DMS53 treated with DMSO at 0.1 percent for 48 hours (cell line): ENCODE results near the gene SLC9C2.

Source experiments
- DNase-seq: peaks from one replicate; lab custom pipeline; 2025; ENCODE audit not compliant: unreplicated experiment; lab: John Stamatoyannopoulos, UW

SLC9C2 gene

DNA sequence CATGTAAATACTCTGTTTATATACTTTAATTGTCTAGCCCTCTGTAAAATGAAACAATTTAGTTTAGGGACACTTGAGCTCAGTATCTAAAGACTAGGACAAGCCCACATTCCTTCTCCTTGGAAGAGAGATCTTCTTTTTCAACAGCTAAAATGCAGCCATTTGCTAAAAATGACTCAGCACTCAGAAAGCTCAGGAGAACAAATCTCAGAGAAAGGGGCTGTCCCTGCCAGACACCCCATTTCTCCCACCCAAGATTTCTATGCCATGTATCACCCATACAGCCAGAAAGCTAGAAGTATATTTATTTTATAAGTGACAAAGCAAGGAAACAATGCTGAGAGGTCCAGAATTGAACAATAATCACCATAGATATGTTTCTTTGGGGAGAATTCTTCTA lies 148.9 kb downstream of the SLC9C2 start:
- DNase-seq, result no peak

DNA sequence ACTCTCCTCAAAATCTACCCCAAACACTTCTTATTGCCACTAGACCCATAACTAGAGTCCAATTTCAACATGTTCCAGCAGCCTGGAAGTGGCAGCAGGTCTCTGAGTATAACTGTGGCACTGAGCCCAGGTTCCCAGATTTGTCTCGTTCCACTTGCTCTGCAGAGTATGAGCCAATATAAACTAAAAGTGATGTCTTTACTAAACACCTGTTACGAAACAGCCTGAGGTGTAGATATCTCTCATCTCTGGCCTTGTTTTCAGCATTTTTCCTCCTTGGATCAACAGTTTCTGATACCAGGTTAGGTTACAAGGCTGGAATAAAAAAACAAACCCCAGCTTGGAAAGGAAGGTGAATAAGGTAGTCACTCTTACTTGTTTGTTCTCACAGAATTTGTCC lies 150.9 kb downstream of the SLC9C2 start:
- DNase-seq, result no peak
